Non-pigmented ciliary epithelial cell (primary cell): ENCODE results near the gene UGT1A7.
"Not testable (repeated sequence)": the region's sequence is repeated elsewhere in the genome, so short reads cannot be mapped to it uniquely, and the experiment has no call there.

Experiments used
- DNase-seq: peaks from one replicate; pipeline ENCODE4 v3.0.0-alpha.2; 2010; ENCODE audit warnings: low read depth

Gene UGT1A7

DNA sequence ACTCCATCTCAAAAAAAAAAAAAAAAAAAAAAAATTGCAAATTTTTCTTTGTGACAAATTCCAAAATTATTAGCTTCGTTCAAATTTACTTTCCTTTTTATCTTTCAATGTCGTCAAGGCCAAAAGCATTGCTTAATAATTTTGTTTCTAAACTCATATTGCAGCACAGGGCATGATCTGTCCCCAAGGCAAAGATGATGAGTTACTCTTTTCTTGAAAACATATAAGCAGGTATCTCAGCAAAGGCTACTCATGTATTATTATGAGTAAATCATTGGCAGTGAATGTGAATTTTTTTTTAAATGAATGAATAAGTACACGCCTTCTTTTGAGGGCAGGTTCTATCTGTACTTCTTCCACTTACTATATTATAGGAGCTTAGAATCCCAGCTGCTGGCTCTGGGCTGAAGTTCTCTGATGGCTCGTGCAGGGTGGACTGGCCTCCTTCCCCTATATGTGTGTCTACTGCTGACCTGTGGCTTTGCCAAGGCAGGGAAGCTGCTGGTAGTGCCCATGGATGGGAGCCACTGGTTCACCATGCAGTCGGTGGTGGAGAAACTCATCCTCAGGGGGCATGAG lies at the start of gene UGT1A7:
TSS of gene UGT1A7 (plus strand) at position 381 of the 579 bp plus-strand sequence. CDS start at position 418, 37 bp downstream.
- no peak for DNase-seq

DNA sequence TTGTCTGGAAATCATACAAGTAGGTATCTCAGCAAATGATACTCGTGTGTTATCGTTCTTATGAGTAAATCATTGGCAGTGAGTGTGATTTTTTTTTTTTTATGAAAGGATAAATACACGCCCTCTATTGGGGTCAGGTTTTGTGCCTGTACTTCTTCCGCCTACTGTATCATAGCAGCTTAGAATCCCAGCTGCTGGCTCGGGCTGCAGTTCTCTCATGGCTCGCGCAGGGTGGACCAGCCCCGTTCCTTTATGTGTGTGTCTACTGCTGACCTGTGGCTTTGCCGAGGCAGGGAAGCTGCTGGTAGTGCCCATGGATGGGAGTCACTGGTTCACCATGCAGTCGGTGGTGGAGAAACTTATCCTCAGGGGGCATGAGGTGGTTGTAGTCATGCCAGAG lies 45.4 kb upstream of the UGT1A7 start, which contains the start of gene UGT1A10:
TSS of gene UGT1A10 (plus strand) at position 143 of the 400 bp plus-strand sequence. CDS start at position 218, 75 bp downstream.
- not testable (repeated sequence) for DNase-seq

DNA sequence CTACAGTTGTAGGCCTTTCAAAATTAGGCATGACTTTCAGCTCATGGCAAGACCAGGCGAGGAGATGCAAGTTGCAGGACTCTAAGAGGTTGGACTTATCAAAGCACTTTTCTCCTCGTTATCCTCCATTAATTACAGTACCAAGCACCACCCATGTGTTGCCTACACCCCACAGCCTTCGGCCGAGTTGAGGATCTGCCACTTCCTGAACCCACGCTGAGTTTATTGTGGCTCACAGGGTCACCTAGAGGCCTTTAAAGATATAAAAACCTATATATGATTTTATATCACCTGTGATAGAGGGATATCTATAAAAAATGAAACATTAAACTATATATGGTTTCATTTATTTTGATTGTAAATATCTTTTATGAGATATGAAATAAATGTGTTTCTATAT lies 42.9 kb upstream of the UGT1A7 start:
- DNase-seq = no peak

DNA sequence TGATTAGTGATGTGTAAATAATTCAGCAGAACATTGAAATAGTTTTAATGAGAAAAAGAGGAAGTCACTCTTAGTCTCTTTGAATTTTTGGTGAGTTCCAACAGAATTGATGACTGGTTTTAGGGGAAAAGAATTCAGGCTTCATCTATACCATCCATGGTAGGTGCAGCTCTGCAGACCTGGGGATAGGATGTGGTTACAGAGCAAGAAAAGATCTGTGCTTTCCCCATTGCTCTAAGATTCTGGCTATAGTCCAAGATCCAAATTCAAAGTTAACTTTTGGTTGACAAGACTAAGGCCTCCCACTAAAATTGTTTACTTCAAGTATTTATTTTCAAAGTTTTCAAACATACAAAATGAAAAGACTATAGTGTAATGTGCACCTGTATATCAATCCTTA lies 41.8 kb upstream of the UGT1A7 start:
- DNase-seq = no peak

DNA sequence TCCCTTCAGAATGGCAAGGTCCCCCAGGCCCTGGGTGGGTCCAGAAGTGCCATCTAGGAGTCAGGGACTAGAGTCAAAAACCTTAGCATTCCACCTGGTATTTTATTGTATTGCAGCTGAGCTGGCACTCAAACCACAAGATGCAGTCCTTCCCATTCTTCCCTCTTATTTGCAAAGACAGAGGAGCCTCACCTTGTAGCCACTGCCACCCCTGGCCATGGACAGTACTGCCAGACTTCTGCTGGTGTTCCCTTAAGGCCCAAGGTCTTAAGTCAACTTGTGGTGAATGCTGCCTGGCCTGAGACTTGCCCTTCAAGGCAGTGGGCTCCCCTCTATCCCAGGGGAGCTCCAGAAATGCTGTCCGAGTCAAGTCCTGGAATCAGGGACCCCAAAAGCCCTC lies 38.6 kb upstream of the UGT1A7 start:
- no peak for DNase-seq

DNA sequence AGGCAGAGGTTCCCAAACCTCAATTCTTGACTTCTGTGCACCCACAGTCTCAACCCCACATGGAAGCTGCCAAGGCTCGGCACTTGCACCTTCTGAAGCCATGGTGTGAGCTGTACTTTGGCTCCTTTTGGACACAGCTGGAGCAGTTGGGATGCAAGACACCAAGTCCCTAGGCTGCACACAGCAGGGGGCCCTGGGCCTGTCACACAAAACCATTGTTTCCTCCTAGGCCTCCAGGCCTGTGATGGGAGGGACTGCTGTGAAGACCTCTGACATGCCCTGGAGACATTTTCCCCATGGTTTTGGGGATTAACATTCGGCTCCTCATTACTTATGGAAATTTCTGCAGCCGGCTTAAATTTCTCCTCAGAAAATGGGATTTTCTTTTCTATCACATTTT lies 35.7 kb upstream of the UGT1A7 start:
- not testable (repeated sequence) for DNase-seq

DNA sequence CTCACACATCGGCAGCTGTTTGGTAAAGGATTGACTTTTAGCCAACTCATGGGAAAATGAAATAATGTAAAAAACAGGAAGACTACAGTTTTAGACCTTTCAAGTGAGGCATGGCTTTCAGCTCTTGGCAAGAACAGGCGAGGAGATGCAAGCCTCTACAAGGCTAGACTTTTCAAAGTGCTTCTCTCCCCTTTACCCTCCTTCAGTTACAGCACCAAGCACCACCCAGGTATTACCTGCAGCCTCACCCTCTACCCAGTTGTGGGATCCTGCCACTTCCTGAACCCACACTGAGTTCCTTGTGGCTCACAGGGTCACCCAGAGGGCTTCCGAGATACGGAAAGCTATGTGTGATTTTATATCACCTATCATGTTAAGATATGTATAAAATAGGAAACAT lies 30.7 kb upstream of the UGT1A7 start:
- no peak for DNase-seq

DNA sequence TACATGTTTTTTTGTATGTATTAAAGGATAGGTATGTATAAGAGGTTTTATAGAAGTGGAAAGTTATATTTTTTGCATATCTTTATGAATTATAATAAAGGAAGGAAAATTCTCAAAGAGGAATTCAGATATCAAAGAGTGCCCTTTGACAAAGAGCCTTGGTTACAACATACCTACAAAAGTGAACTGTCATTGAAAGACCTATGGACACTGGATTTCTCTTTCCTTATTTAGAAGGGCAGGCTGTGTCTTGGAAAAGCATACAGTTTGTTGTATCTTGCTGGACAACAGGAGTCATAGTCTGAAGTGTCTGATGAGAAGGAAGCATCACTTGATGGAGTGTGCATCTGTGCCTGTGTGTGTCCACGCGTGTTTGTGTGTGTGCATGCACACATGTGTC lies 30.3 kb upstream of the UGT1A7 start:
- DNase-seq = no peak

DNA sequence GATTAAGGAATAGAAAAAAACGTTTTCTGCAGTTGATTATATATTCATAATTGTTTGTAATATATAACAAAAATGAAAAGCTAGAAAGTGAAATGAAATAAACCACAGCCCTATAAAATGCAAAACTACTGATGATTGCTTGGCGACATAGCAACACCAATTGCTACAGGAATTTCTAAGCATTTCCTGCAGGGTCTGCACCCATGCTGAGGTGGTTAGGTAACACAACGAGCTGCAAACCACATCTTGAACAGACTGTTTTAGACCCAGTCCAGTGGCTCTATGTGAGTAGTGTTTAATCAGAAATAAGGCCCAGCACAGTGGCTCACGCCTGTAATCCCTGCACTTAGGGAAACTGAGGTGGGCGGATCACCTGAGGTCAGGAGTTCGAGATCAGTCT lies 27.2 kb upstream of the UGT1A7 start:
- no peak for DNase-seq

DNA sequence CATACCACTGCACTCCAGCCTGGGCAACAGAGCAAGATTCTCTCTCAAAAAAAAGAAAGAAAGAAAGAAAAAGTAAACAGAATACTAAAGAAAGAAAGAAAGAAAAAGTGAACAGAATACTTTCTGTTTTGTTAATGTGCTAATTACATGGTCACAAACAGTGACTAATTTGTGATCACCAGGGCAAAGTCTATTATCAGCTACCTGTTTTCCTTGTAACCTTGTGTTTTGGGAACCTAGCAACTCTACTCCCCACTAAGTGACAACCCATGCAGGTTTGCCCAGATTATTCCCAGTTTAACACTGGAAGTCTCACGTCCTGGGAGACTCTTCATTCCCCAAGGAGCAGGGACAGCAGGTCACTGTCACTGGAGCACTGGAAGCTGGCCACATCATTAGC lies 26.7 kb upstream of the UGT1A7 start:
- no peak for DNase-seq

DNA sequence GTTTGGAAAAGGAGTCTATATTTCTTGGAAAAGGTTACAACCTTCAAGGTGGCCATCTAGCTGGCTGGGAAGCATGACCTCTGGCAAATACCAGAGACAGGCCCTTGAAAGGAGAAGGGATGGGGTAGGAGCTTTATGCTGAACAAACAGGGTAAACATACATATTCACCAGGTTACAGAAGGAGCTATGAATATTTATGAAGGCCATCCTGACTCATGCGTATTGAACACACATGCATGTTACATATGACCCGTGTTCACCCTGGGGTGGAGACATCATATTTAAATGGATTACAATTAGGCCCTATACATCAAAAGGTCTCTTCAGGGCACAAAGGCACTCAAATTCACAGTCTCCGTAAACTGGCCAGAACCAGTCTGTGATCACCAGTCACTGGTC lies 25.8 kb upstream of the UGT1A7 start:
- DNase-seq = not testable (repeated sequence)

DNA sequence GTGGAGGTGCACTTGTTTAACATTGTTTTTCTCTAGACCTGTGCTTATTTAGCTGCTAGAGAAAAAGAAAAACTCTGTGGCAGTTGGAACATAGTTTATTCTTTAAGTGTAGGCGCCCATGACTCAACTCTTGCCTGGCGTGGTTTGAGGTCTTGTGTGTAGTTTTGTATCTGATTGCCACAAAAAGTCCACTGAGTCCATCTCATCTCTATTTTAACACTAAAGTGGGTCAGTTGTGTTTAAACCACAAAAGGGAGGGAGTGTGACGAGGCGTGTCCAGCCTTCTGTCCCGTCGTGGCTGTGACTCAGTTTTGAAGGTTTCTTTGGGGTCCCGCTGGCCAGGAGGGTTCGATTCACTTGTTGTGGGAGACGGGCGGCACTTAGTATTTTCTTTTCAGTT lies 25.3 kb upstream of the UGT1A7 start:
- DNase-seq = no peak

DNA sequence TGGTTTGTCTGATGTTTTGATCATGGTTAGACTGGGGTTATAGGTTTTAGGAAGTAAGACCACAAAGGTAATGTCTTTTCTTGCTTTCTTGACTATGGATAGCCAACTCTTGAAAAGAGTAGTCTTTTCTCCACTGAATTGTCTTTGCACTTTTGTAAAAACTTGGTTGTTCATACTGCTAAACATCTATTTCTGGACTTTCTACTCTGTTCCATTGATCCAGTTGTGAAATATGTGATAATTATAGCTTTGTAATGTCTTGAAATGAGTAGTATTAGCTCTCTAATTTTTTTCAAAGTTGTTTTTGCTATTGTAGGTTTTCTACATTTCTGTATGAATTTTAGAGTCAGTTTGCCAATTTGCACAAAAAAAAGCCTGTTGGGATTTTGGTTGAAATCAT lies 23.1 kb upstream of the UGT1A7 start:
- no peak for DNase-seq

DNA sequence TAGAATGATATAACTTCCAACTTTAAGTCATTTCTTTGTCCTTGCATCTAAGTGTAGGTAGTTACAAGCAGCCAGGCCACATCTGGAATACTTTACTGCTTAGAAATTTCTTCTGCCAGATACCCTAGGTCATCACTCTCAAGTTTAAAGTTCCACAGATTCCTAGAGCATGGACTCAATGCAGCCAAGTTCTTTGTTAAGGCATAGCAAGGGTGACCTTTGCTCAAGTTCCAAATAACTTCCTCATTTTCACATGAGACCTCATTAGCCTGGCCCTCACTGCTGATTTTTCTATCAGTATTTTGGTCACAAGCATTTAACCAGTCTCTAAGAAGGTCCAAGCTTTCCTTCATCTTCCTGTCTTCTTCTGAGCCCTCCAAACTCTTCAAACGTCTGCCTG lies 17.8 kb upstream of the UGT1A7 start:
- no peak for DNase-seq

DNA sequence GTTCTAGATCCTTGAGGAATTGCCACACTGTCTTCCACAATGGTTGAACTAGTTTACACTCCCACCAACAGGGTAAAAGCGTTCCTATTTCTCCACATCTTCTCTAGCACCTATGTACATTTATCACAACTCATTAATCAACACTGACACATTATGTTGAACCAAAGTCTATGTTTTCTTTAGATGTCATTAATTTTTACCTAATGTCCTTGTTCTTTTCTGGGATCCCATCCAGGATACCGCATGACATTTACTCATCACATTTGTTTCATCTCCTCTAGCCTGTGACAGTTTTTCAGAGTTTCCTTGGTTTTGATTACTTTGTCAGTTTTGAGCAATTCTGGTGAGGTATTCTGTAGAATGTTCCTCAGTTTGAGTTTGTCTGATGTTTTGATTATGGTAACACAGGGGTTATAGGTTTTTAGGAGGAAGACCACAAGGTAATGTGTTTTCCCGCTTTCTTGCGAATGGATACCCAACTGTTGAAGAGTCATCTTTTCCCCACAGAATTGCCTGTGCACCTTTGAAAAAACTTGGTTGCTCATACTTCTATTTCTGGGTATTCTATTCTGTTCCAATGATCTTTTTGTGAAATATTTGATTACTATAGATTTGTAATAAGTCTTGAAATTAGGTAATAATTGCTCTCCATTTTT lies 13.0 kb upstream of the UGT1A7 start:
- no peak for DNase-seq

DNA sequence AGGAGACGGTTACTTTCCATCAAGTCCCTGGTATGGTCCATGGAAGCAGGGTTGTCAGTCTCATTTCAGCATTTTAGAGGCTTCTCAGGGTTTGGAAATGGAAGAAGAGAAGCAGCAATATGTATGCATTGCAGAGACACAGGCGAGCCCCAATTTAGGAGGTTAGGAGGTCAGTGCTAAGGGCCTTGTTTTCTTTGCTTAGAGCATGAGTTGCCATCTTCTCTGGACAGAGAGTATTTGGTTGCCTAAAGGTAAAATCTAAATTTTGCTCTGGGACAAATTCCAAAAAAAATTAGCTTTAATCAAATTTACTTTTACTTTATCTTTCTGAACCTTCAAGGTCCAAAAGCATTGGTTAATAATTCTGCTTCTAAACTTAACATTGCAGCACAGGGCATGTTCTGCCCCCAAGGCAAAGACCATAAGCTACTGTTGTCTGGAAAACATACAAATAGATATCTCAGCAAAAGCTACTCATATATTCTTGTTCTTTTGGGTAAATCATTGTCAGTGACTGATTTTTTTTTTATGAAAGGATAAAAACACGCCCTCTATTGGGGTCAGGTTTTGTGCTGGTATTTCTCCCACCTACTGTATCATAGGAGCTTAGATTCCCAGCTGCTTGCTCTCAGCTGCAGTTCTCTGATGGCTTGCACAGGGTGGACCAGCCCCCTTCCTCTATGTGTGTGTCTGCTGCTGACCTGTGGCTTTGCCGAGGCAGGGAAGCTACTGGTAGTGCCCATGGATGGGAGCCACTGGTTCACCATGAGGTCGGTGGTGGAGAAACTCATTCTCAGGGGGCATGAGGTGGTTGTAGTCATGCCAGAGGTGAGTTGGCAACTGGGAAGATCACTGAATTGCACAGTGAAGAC lies 10.2 kb upstream of the UGT1A7 start, which contains the start of gene UGT1A9:
TSS of gene UGT1A9 (plus strand) at position 609 of the 872 bp plus-strand sequence. CDS start at position 646, 37 bp downstream.
- no peak for DNase-seq

DNA sequence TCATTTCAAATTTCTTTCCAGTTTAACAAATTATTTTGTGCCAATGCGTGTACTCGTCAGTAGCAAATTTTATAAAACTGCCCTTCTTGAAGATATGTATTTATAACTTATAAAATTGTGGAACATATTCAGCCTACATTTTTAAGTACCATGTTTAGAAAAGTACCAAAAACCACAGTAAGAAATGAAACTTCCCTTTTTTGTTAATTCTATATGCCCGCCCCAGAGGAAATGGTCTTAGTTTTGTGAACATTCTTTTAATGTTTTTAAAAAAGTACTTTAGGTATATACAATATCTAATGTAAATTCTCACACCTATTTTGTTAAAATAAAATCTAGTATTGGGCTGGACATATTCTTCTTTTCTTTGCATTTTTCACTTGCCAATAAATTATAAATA lies 8.8 kb upstream of the UGT1A7 start:
- DNase-seq = no peak

DNA sequence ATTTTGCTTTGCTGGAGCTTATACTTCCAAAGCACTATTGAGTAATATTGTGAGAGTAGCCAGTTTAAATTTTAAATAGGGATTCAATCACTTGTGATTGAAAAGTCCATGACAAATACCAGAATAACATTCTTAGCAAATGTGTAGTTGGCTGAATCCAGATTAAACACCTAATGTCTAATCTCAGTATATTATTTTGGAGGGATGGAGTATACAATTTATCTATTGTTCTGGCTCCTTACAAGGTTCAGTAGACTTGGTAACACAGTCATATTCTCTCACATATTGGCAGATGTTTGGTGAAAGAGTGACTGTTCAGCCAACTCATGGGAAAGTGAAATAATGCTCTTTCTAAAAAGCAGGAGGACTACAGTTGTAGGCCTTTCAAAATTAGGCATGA lies 7.8 kb upstream of the UGT1A7 start:
- DNase-seq = no peak

DNA sequence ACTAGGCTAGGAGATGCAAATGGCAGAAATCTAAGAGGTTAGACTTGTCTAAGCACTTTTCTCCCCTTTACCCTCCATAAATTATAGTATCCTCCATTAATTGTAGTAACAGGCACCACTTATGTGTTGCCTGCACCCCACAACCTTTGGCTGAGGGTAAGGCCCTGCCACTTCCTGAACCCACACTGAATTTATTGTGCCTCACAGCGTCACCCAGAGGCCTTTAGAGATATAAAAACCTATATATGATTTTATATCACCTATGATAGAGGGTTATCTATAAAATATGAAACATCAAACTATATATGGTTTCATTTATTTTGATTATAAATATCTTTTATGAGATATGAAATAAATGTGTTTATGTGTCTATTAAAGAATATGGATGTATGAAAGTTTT lies 7.4 kb upstream of the UGT1A7 start:
- DNase-seq = no peak

DNA sequence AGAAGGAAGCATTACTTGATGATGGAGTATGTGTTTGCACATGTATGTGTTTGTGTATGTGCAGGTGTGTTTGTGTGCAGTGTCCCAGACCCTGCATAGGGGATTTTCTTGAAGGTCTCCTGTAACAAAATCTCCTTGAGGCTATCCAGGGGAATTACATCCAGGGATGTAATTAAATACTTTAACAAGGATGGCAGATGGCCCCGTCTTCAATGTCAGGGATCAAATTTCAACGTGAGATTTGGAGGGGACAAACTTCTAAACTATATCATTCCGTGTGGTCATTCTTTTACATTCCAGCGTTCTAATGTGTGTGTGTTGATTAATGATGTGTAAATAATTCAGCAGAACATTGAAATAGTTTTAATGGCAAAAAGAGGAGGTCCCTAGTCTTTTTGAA lies 6.7 kb upstream of the UGT1A7 start:
- no peak for DNase-seq

DNA sequence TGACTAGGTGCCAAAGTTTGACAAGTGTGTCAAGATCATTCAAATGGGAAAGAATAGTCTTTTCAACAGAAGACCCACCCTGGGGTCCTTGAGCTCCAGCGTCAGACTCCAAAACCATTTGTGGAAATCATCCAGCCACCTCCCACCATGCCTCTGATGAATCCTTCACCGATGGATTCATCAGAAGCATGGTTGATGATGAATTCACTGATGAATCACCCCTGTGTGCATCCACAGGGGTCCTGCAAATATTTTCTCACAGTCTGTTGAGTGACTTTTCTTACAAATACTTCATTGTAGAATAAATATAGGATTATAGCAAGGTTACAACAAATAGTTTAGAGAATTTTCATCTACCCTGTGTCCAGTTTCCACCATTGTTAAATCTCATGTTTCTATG lies 5.7 kb upstream of the UGT1A7 start:
- peak; percentile 6 for DNase-seq

DNA sequence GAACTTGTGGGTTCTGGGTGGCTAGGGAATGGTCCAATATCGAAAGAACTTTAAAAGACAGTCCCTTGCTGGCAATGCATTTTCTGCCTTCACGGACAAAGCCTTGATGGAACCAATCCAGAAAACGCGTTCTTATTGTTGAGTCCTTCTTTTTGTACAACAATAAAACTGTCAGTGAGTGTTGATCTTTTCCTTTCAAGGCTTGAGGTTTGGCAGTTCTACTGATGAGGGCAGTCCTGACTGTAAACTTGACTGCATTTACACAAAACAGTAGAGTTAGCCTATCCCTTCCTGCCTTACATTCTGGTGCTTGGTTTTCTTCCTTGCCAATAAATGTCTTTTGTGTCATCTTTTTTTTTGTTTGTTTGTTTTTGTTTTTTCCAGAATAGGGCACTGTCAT lies 2.5 kb upstream of the UGT1A7 start:
- DNase-seq = no peak
